OCI-LY3 (cell line): Measurements from ENCODE around the gene THRAP3.

Experiments
- H2AFZ ChIP-seq: fragments of 200-600, 300-600 bp; shearing (Covaris generic); 2 replicates; pipeline ENCODE4 v1.6.0; 2014; ENCODE audit warnings: antibody characterized with exemption, low read depth, low read length
- H3K27ac ChIP-seq: fragments of 200-600, 300-600 bp; sonication (generic); 2 replicates; pipeline ENCODE4 v1.5.1; 2014; ENCODE audit warnings: mild to moderate bottlenecking, low read length, moderate library complexity, mixed read lengths
- H3K27me3 ChIP-seq: fragments of 200-600, 300-600 bp; sonication (generic); 2 replicates; pipeline ENCODE4 v1.6.1; 2014; ENCODE audit warnings: low read depth, low read length, mixed read lengths
- H3K36me3 ChIP-seq: fragments of 200-600, 300-600 bp; sonication (generic); replicated peaks from 2 replicates; pipeline ENCODE3; 2014; ENCODE audit warnings: low read depth, low read length, mixed read lengths
- H3K4me1 ChIP-seq: fragments of 300-600, 200-600 bp; sonication (generic); 2 replicates; pipeline ENCODE4 v1.6.1; 2014; ENCODE audit warnings: low read length, mixed read lengths
- H3K4me2 ChIP-seq: fragments of 200-600, 300-600 bp; sonication (generic); 2 replicates; pipeline ENCODE4 v1.6.1; 2014; ENCODE audit warnings: low read length, mixed read lengths
- H3K4me3 ChIP-seq: fragments of 300-600, 200-600 bp; sonication (generic); 2 replicates; pipeline ENCODE4 v1.5.1; 2014; ENCODE audit warnings: antibody characterized with exemption, mild to moderate bottlenecking, low read length, moderate library complexity
- H3K79me2 ChIP-seq: fragments of 300-600, 200-600 bp; shearing (Covaris generic); 2 replicates; pipeline ENCODE4 v1.6.1; 2014; ENCODE audit warnings: mild to moderate bottlenecking, low read length, mixed read lengths
- H3K9ac ChIP-seq: fragments of 300-600, 200-600 bp; shearing (Covaris generic); 2 replicates; pipeline ENCODE4 v1.6.0; 2014; ENCODE audit warnings: mild to moderate bottlenecking, low read length, moderate library complexity
- H3K9me3 ChIP-seq: fragments of 200-600, 300-600 bp; shearing (Covaris generic); 2 replicates; pipeline ENCODE4 v1.6.1; 2014; ENCODE audit warnings: low read length, mixed read lengths; ENCODE audit not compliant: insufficient read depth
- H4K20me1 ChIP-seq: fragments of 200-600, 300-600 bp; sonication (generic); 2 replicates; pipeline ENCODE4 v1.6.1; 2016; ENCODE audit warnings: low read length, mixed read lengths; ENCODE audit not compliant: insufficient read depth
- CTCF ChIP-seq: fragments of 200-600, 300-600 bp; sonication (generic); IDR thresholded peaks from 2 replicates; pipeline ENCODE4 v1.5.1; 2014; ENCODE audit warnings: antibody characterized with exemption, low read length, low read depth
- EZH2phosphoT487 ChIP-seq: fragments of 200-600 bp; shearing (Covaris generic); IDR thresholded peaks from 2 replicates; pipeline ENCODE4 v1.6.1; 2018; ENCODE audit warnings: antibody characterized with exemption, mixed run types, low read depth

Gene THRAP3

GRCh38 chr1:36304970-36305914 lies 81.0 kb downstream of the THRAP3 start:
- no peak overlapping the region for H2AFZ ChIP-seq
- peak overlapping the region; percentile 100 for H3K4me3 ChIP-seq
- H3K4me1 ChIP-seq: peaks cover 55% of the 10 kb centered on the region
- peak overlapping the region; percentile 100 for H3K27ac ChIP-seq
- no peaks in the 10 kb centered on the region for H3K27me3 ChIP-seq
- H3K4me2 ChIP-seq: peak overlapping the region; percentile 96
- peaks cover 31% of the 10 kb centered on the region for H3K36me3 ChIP-seq
- no peak for TF ChIP-seq CTCF
- TF ChIP-seq EZH2phosphoT487: no peak
- no peaks in the 10 kb centered on the region for H3K9me3 ChIP-seq
- peaks cover 31% of the 10 kb centered on the region for H3K79me2 ChIP-seq
- peak overlapping the region; percentile 87 for H3K9ac ChIP-seq
- peaks cover 6% of the 10 kb centered on the region; the same call in 1 of the 2 replicates for H4K20me1 ChIP-seq

GRCh38 chr1:36305915-36306209 lies 81.6 kb downstream of the THRAP3 start:
- TF ChIP-seq EZH2phosphoT487 (no peak), CTCF (no peak)
- H3K36me3 ChIP-seq: peaks cover 33% of the 10 kb centered on the region
- peaks cover 6% of the 10 kb centered on the region; the same call in 1 of the 2 replicates for H4K20me1 ChIP-seq
- peak overlapping the region; percentile 87 for H3K9ac ChIP-seq
- peak overlapping the region; percentile 96 for H3K4me2 ChIP-seq
- no peaks in the 10 kb centered on the region for H3K9me3 ChIP-seq
- H3K4me1 ChIP-seq: peaks cover 49% of the 10 kb centered on the region
- no peaks in the 10 kb centered on the region for H3K27me3 ChIP-seq
- no peak overlapping the region for H2AFZ ChIP-seq
- peak overlapping the region; percentile 100 for H3K4me3 ChIP-seq
- peaks cover 31% of the 10 kb centered on the region for H3K79me2 ChIP-seq
- H3K27ac ChIP-seq: peak overlapping the region; percentile 100

GRCh38 chr1:36306210-36306901 lies 82.1 kb downstream of the THRAP3 start, which contains the start of gene SH3D21:
Gene SH3D21, plus strand, starts transcription at chr1:36306368. Its CDS starts 53 bp downstream, at chr1:36306421.
- H3K9ac ChIP-seq: peak within 1 kb of the TSS; percentile 88
- H3K9me3 ChIP-seq: no peaks in the 10 kb centered on the region
- peaks cover 29% of the 10 kb centered on the region for H3K36me3 ChIP-seq
- peaks cover 31% of the 10 kb centered on the region for H3K79me2 ChIP-seq
- H3K27ac ChIP-seq: peak within 1 kb of the TSS; percentile 100
- H3K27me3 ChIP-seq: no peaks in the 10 kb centered on the region
- H3K4me2 ChIP-seq: peak within 1 kb of the TSS; percentile 96
- peaks cover 6% of the 10 kb centered on the region; the same call in 1 of the 2 replicates for H4K20me1 ChIP-seq
- 0 out of 2 replicates have a peak within 1 kb of the TSS, but pooled peaks have one; percentile 60 for H2AFZ ChIP-seq
- peaks cover 45% of the 10 kb centered on the region for H3K4me1 ChIP-seq
- TF ChIP-seq CTCF (peak; percentile 26), EZH2phosphoT487 (no peak)
- peak within 1 kb of the TSS; percentile 100 for H3K4me3 ChIP-seq
